Stimulated activated CD8-positive, alpha-beta memory T cell treated with anti-CD3 and anti-CD28 coated beads, Interleukin-7, amount 100 ng/mL, for 1 hour (primary cell): Measurements from ENCODE around the gene LAMB3.

Experiments used
- DNase-seq, 2 donors: peaks; one replicate each; pipeline ENCODE4 v3.0.0-alpha.2; 2020; ENCODE audit warnings: low read depth in 2 of 2

Gene LAMB3

DNA sequence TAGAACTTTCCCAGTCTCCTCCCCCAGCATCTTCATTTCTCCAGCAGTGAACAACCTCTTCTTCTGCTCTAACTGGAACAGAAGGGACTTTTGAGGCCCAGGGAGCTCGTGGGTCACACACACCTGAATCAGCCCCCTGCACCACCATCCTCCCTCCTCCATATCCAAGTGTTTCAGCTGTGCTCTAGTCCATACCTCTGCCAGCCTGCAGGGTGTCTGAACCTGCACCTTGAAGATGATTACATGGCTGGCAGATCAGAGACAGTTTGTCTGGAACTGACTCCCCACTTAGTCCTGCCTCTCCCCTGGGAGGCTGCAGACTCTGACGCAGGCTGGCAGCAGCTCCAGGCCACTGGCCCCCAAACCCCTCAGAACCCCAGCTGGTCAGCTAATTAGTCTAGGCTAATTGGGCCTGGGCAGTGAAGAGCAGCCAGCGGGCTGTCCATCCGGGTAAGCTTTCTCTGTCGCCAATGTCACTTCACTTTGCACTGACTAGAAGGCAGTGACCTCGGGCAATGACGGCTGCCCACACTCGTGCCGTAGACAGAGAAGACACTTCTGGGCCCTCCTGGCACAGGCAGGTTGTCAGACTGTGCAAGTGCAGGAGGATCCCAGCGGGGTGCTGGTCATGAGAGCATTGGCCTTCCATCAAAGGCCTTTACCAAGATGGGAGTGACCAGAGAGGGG, 56.5 kb downstream of the LAMB3 start:
- DNase-seq, result no peak

DNA sequence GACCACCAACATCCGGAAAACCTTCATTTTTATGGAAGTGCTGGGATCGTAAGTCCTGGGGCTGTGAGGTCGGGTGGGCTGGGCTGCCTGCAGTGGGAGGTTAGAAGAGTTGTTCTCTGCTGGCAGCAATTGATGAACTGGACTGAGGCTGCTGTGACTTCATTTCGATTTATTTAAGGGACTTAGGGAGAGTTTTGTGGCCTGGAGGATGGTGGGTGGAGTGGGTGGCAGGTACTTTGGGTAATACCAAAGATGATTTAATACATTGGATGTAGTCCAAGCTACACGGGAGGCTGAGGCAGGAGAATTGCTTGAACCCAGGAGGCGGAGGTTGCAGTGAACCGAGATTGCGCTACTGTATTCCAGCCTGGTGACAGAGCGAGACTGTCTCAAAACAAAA, 57.2 kb downstream of the LAMB3 start:
- no peak for DNase-seq

GRCh38 chr1:209594440-209594839, 57.8 kb downstream of the LAMB3 start:
- no peak for DNase-seq

GRCh38 chr1:209593747-209594146, 58.5 kb downstream of the LAMB3 start:
- DNase-seq, result no peak

- no peak for DNase-seq
Observed at GRCh38 chr1:209590405-209590804, 61.8 kb downstream of the LAMB3 start.

- no peak for DNase-seq
Observed at GRCh38 chr1:209589863-209590262, 62.4 kb downstream of the LAMB3 start.

DNA sequence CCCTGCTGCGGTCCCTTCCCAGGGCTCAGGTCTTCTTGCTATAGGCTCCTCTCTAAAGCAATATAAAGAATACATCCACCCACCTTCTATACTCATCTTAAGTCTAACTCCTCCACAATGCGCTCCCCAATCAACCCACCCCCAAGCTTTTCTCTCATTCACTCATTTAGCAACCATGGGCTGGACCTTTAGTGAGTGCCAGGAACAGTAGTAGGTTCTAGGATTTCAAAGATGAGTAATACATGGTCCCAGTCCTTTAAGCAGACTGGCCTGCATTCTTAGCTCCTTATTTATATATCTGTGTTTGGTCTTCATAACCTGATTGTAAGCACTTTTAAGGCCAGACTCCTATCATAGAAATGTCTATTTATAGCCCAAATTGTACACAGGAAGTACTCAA, 62.8 kb downstream of the LAMB3 start:
- no peak for DNase-seq

GRCh38 chr1:209587789-209588188, 64.4 kb downstream of the LAMB3 start:
- no peak for DNase-seq

- DNase-seq, result no peak
Observed at GRCh38 chr1:209586221-209586740, 65.9 kb downstream of the LAMB3 start.

- DNase-seq, result no peak
Observed at GRCh38 chr1:209585672-209586071, 66.6 kb downstream of the LAMB3 start.

GRCh38 chr1:209585197-209585596, 67.0 kb downstream of the LAMB3 start:
- no peak for DNase-seq

GRCh38 chr1:209584231-209584672, 68.0 kb downstream of the LAMB3 start:
- DNase-seq, result no peak

GRCh38 chr1:209583408-209583807, 68.8 kb downstream of the LAMB3 start, which contains the start of gene CAMK1G:
Gene CAMK1G, plus strand, starts transcription at chr1:209583714. Its CDS starts 11,270 bp downstream, at chr1:209594984.
- no peak for DNase-seq

- DNase-seq, result no peak
Observed at GRCh38 chr1:209580577-209580976, 71.6 kb downstream of the LAMB3 start.

- no peak for DNase-seq
Observed at GRCh38 chr1:209577346-209577745, 74.9 kb downstream of the LAMB3 start.

GRCh38 chr1:209576392-209577197, 75.6 kb downstream of the LAMB3 start:
- DNase-seq, result peak; percentile 18 to 45

- DNase-seq, result no peak
Observed at GRCh38 chr1:209570743-209571142, 81.5 kb downstream of the LAMB3 start.

DNA sequence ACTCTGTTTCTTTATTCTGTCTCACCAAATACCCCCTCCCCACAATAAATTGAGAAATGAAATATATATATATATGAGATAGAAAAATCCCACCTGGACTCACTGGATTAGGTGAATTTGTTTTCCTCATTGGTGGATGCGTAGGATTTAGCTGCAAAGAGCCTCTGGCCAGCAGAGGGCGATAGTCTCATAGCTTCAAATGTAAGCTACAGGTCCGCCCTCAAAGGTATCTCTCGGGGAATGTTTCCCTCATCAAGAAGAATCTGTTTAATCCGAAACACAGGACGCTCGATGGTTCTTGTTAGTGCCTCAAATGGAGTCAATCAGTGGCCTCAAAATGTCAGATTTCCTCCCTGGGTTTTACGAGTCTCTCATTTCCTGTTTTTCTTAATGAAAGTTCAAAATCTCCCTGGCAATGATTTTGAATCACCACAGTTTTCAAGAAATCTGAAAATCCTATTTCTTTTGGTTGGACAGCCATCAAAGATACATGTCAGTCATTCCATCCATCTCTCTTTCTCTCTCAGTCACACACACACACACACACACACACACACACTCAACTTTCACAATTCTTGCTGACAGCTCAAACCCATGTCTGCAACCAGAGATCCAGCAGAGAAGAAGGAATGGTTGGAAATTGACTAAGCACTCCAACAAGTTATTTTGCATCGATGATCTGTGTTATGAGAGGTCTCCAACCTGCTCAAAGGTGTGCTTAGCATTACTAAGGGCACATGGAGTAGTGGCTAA, 82.6 kb downstream of the LAMB3 start:
- DNase-seq, result peak; percentile 49 to 50

DNA sequence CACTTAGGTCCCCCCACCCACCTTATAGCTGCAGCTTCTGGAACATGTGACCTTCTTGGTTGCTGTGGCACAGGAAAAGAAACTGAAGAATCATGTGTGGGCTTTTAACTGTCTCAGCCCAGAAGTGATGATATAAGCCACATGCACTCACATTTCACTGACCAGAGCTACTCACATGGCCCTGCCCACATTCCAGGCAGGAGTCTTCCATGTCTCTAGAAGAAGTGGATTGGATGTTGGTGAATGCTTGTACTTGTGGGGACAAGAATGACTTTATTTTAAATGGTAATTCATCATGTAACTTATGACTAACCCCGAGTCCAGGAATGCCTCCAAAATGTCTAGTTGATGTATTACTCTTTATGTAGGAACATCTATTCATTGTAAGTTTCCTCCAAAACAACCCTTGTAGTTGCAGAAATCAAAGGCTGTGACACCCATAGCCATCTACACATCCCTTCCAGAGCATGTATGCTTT, 84.5 kb downstream of the LAMB3 start:
- no peak for DNase-seq

- DNase-seq, result peak; percentile 23 to 47
Observed at GRCh38 chr1:209565759-209566678, 86.2 kb downstream of the LAMB3 start.
